ENCODE measurements around the gene PRICKLE4.
A peak's percentile ranks its signal among the peaks of the same experiment; 100 is the strongest.

Gene PRICKLE4

DNA sequence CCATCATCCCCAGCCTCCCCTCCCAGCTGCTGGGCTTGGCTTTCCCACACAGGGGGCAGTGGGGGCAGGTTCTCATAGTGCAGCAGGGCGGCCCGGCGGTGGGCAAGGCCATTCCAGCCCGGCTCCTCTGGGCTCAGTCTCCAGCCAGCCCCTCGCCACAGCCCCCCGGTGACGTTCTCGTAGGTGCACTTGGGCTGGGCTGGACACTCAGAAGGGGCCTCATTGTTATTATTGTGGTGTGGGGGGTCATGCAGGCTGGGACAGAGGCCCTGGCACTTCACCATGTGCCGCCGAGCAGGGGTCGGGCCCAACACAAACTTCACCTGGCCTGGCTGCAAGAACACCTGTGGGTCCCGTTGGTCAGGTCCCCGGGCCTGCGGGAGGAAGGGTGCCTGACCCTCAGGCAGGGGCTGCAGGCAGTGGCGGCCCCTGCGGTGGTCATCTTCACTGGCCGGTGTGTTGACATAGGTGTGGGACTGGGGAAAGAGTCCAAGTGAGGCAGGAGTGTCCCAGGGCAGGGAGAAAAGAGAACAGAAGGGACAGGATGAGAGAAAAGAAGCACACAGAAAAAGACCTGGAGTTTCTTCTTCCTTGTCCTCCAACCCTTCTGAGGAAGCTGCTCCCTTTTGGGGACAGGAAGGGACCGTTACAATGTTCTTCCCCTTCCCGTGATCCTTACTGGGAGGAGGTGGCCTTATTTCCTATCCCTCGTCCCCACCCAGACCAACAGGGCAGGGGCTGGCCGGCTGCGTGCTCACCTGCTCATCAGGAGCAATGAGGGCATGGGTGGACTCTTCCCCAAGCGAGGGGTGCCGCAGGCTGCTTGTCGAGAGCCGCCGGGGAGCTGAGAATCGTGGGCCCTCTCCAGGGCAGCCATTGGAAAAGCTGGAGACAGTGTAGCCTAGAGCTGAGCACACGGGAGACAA lies 9.3 kb upstream of the PRICKLE4 start:
- TF ChIP-seq, protein P1, sequence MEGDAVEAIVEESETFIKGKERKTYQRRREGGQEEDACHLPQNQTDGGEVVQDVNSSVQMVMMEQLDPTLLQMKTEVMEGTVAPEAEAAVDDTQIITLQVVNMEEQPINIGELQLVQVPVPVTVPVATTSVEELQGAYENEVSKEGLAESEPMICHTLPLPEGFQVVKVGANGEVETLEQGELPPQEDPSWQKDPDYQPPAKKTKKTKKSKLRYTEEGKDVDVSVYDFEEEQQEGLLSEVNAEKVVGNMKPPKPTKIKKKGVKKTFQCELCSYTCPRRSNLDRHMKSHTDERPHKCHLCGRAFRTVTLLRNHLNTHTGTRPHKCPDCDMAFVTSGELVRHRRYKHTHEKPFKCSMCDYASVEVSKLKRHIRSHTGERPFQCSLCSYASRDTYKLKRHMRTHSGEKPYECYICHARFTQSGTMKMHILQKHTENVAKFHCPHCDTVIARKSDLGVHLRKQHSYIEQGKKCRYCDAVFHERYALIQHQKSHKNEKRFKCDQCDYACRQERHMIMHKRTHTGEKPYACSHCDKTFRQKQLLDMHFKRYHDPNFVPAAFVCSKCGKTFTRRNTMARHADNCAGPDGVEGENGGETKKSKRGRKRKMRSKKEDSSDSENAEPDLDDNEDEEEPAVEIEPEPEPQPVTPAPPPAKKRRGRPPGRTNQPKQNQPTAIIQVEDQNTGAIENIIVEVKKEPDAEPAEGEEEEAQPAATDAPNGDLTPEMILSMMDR (IDR thresholded peaks at IDR 0.05; ENCODE audit: low read depth, low read length, missing control alignments) = no peak
- DNase-seq (ENCODE audit: extremely low read depth, low read depth) = no peak
- H3K4me3 ChIP-seq (replicated peaks; ENCODE audit: low read depth, low read length) = no peak overlapping the region

DNA sequence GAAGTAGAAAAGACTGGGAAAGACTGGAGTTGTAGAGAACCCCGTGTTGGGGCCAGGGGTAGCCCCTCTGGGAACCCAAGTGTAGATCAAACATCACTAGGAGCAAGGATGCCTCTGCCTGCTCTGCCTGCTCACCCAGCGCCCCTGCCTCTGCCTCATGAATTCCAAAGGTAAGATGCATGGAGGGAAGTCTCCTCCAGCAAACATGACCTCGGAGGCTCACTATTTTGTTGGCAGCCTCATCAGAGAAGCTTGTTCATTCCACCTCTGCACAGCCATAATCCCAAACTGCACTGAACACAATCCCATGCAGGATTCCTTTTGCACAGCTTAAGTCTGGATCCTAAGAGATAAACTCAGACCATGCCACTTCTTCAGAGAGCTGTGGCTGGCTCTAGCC lies 5.7 kb upstream of the PRICKLE4 start:
- DNase-seq (ENCODE audit: extremely low read depth, low read depth) = no peak
- H3K4me3 ChIP-seq (replicated peaks; ENCODE audit: low read depth, low read length) = no peak overlapping the region
- TF ChIP-seq, protein P1 (IDR thresholded peaks at IDR 0.05; ENCODE audit: low read depth, low read length, missing control alignments) = no peak

DNA sequence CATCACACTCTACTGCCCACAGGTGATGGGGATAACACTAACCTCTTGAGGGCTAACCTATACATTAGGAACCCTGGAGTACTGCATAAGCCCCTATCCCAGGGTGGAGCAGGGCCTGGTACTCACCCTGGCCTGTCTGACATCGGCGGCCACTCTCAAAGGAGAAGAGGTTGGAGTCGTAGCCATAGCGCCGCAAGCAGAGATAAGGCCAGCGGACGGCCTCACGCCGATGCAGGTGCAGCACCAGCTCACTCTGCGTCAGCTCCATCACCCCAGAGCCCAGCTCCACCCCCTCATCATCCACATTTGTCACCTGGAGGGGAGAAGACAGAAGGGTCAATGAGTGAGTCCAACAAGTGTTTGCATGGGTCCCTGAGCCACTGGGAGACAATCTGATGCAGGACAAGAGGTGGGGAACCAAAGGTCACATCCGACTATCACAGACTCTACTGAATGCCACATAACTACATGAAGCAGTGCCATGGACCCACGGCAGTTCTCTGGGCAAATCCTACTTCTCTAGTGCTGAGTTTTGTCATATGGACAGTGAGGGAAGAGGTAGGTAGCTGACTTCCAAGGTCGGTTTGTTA lies 5.2 kb upstream of the PRICKLE4 start:
- TF ChIP-seq, protein P1 (IDR thresholded peaks at IDR 0.05; ENCODE audit: low read depth, low read length, missing control alignments) = no peak
- DNase-seq (ENCODE audit: extremely low read depth, low read depth) = no peak
- H3K4me3 ChIP-seq (replicated peaks; ENCODE audit: low read depth, low read length) = no peak overlapping the region

DNA sequence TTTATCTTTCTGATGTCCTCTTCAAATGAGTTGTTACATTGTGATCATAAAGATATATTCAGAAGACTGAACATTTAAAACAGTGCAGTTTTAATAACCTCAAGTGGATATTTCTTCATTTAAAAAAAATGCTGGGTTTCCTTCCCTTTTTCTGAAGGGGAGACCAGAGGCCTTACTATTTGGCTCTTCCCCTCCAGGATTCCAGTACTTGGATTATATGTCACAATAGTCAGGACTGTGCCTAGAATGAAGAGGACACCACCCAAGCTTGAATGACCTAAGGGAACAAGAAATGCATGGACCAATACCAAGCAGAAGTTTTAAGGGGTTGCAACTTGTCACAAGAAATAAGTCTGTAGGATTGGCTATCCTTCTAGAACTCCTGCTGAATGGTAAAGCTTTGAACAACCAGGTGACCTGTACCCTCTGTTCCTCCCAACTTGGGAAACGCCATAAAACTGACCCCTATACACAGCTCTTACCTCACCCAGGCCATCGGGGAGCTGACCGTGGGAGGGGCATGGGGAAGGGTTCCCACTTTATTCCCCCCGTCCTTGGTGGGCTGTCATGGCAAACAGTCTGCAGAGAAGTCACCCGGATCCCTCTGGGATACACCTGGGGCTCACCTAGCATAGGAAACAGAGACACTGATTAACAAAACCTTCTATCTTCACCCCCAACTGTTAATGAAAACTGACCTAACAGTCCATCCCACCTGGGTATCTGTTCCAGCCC lies 2.9 kb upstream of the PRICKLE4 start:
- H3K4me3 ChIP-seq (replicated peaks; ENCODE audit: low read depth, low read length) = no peak overlapping the region
- no peak for DNase-seq (ENCODE audit: extremely low read depth, low read depth)
- TF ChIP-seq, protein P1 (IDR thresholded peaks at IDR 0.05; ENCODE audit: low read depth, low read length, missing control alignments) = no peak

DNA sequence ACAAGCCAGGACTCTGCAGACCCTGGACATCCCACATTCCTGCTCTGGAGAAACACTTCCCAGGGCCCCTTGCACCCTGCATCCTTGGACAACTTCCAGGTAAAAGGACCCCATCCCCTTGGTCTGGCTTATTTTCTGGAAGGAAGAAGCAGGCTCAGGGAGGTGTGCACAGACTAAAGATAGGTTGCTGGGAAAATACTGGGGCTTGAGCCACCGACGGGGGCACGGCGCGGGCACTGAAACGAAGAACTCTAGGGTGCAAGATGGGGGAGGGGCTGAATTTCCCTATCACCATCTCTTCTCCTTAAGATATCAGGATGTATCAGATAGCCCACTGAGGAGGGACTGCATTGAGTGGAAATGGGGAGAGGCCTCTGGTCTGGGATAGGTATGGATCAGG lies 1.7 kb upstream of the PRICKLE4 start:
- DNase-seq (ENCODE audit: extremely low read depth, low read depth) = no peak
- TF ChIP-seq, protein P1 (IDR thresholded peaks at IDR 0.05; ENCODE audit: low read depth, low read length, missing control alignments) = no peak
- H3K4me3 ChIP-seq (replicated peaks; ENCODE audit: low read depth, low read length) = peak overlapping the region; percentile 57

DNA sequence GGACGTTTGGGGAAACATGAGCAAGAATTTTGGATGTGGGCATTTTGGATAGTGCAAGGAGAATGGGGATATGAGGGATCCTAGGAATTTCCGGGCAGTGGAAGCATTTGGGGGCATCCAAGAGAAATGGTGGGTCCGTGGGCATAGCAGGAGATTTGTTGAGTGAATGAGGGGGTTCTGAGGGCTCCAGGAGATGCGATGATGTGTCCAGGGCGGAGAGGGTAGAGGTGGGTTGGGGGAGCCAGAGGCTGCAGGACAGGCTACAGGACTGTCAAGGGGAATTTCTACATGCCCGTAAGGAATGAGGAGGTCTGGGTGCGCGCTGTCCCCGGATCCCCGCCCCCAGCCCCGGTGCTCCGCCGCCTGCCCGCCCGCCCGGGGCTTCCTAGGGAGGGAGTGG lies 1.2 kb upstream of the PRICKLE4 start:
- TF ChIP-seq, protein P1 (IDR thresholded peaks at IDR 0.05; ENCODE audit: low read depth, low read length, missing control alignments) = no peak

More for the DNA sequence above, 1.2 kb upstream of the PRICKLE4 start:
- DNase-seq (ENCODE audit: extremely low read depth, low read depth) = no peak
- H3K4me3 ChIP-seq (replicated peaks; ENCODE audit: low read depth, low read length) = peak overlapping the region; percentile 57

All from HFF-Myc (cell line).